GM21528 (cell line): Measurements from ENCODE around the gene PLA2G2C.
"Not testable (repeated sequence)": the region's sequence is repeated elsewhere in the genome, so short reads cannot be mapped to it uniquely, and the experiment has no call there.

Experiments used
- ATAC-seq: cut with Tn5 transposase; IDR thresholded peaks from one replicate; pipeline ENCODE4 v1.9.1; 2021; ENCODE audit warnings: mild to moderate bottlenecking, moderate library complexity; ENCODE audit not compliant: unreplicated experiment, low FRiP score

The PLA2G2C gene, protein sequence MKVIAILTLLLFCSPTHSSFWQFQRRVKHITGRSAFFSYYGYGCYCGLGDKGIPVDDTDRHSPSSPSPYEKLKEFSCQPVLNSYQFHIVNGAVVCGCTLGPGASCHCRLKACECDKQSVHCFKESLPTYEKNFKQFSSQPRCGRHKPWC

DNA sequence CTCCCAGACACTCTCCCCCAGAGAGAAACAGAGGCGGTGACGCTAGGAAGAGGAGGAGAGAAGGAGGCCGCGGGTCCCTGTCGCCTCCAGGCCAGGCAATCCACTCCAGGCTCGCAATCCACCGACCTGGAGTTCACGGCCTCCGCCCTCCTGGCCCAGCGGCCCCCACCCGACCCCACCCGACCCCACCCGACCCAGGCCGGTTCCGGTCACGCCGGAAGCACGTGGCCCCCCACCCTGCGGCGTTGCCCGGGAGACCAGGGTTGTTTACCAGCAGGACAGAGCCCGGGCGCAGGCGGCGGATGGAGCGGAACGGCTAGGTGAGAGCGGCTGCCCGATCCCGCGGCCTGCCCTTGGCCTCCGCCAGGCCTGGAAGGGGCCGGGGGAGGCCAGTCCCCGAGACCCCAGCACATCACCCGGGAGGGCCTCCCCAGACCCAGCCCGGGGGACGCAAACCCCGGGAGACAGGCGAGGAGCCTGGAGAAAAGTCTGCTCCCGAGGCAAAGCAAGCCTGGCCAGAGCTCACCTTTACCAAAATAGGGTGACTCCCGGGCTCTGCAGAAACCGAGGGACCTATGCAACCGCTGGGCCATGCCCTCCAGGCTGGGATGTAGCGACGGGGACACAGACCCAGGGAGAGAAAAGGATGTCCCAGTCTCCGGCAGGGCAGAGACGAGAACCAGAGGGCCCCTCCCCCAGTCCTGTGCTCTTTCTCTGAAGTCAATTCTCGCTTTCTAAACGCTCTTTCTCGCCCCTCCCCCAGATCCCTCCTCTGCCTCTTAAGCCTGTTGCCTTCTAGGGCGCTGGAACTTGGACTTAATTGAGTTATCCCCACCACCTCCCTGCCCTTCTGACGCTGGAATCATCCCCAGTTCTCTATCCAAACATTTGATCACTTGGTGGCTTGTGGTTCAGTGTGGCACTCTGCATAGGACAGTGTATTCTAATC lies at the start of gene PLA2G2C, which contains the start of gene UBXN10:
PLA2G2C (minus strand) TSS at position 685 of the 949 bp plus-strand sequence. CDS start 9,155 bp downstream, outside the sequence.
UBXN10 (plus strand) TSS at position 263 of the 949 bp plus-strand sequence. CDS start 4,466 bp downstream, outside the sequence.
- ATAC-seq: no peak

DNA sequence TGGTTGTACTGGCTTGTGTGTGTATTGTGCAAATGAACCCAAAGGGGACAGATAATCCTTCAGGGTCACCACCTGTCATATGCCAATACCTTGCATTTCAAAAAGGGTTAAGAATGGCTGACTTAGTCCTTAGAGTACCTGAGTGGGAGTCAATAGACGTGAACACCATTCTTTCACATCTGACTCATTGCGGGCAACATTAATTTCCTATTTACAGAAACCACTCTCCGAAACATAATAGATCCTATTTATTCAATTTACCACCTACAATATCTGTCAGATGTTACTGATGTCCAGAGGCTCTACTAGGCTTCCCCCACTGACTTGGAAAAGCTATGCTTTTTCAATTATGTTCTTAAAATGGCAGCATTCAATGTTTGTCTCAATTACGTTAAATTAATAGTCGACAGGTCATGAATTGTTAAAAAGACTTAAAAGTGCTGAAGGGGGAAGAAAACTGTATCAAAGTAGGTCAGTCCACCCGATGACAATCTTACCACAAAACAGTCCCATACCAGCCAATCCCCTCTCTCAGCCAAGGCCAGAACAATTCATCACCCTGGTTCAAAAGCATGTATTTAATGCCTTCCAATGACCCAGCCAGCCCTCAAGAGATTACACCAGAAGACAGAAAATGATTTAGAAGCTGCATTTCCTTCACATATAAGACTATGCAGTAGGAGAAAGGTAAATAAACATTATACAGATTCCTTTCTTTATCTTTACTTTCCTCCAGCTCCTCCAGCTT lies 48.6 kb upstream of the PLA2G2C start:
- ATAC-seq: no peak

DNA sequence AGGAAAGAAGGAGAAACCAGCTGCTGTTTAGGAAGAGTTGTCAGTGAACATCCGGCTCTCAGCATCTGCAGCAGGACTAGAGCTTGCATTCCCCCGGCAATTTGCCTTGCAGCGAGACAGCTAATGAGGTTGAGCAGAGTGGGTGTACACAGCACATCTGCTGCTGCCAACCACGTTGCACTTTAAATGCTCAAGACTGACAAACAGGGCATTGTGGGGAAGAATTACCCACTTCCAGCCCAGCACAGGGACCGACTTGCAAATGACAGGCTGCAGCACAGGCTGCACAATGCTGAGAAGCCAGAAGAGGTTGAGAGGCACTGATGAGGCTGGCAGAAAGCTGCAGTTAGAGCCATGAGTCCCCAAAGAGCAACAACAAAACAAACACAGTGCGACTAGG lies 47.5 kb upstream of the PLA2G2C start:
- no peak for ATAC-seq

DNA sequence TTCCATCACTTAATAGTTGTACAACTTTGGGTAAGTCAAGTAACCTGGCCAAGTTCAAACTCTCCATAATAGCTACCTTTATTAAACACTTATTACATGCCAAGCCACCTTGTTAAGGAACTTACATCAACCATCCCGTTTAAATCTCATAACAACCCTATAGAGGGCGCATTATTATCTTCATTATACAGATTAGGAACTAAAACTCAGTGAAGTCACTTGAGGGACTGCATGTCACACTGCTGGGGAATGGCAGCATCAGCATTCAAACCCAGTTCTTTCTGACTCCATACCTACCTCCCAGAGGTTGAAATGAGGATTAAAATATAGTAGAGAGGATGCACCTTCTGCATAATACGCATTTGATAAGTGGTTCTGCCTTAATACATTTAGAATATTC lies 47.1 kb upstream of the PLA2G2C start:
- no peak for ATAC-seq

DNA sequence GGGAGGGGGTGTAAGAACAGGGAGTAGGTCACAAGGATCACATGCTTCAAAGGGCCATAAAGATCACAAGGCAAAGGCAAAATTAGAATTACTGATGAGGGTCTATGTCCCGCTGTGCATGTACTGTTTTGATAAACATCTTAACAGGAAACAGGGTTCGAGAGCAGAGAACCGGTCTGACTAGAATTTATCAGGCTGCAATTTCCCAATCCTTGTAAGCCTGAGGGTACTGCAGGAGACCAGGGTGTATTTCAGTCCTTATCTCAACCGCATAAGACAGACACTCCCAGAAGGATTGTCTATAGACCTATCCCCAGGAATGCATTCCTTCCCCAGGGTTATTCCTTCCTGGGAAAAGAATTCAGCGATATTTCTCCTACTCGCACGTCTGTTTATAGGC lies 46.2 kb upstream of the PLA2G2C start:
- not testable (repeated sequence) for ATAC-seq

DNA sequence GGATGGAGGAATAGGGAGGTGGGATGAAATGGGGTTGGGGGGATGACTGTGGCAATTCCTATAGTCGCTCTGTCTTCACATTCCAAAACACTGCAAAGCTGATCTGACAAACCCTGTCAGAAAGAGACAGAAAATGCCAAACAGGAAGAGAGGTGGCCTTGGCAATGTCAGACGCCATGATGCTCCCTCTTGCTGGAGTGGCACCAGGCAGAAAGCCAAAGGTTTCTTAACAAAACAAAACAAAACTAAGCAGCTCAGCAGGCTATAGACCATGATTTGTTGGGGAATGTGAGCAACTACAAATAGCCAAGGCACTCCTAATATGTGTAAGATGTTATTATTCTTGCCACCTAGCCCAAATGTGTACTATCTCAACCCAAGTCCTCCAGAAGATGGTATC lies 42.9 kb upstream of the PLA2G2C start:
- ATAC-seq: no peak

DNA sequence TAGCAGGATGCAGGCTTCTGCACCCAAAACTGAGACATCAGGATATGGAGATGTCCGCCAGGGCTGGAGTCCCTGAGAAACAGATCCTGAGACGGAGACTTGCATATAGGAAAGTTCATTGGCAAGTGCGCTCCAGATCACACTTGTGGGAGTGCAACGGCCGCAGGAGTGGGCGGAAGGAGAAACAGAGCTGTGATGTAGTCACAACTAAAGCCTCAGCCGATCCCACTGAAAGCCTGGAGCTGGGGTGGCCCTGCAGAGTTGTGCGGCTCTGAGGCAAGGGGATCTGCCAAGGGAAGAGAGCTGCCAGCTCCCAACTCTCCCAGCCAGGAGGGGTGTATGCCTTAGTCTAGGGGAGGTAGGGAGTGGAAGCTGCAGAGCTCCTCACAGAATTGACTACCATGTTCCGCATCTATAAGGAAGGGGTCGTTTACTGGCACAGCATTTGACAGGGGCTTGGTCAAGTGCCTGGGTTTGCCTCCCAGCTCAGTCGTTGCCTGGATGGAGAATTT lies 42.1 kb upstream of the PLA2G2C start:
- no peak for ATAC-seq

DNA sequence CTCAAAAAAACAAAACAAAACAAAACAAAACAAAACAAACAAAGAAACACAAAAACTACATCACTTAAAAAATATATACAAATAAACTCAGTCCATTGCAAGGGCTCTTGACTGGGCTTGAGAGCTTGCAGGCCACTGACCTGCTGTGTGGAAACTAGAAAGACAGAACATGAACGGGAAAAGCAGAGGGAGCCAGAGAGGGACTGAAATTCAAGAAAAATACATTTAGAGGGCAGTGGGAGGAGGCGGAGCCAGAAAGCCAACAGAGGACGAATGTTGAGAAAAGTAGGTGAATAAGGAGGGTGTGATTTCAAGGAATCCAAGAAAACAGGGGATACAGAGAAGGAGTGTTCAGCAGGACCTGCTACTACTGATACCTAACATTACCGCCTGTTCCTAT lies 41.4 kb upstream of the PLA2G2C start:
- no peak for ATAC-seq

DNA sequence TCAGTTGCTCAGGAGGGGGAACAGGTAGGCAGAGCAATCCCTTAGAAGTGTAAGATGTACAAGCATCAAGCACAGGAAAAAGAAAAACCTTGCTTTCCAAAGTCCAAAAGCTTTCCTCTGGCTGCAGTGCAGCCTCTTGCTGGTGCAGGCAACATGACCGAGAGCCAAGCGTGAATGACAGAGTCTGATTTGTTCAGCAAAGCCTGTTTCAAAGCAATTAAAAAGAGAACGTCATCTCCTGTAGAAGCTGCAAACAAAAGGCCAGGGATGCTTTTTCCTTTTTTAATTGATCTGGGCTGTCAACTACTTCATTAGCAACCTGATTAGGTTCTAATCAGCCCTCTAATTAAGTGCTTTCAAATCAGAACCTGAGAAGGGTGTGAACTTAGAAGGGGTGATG lies 38.2 kb upstream of the PLA2G2C start:
- no peak for ATAC-seq

DNA sequence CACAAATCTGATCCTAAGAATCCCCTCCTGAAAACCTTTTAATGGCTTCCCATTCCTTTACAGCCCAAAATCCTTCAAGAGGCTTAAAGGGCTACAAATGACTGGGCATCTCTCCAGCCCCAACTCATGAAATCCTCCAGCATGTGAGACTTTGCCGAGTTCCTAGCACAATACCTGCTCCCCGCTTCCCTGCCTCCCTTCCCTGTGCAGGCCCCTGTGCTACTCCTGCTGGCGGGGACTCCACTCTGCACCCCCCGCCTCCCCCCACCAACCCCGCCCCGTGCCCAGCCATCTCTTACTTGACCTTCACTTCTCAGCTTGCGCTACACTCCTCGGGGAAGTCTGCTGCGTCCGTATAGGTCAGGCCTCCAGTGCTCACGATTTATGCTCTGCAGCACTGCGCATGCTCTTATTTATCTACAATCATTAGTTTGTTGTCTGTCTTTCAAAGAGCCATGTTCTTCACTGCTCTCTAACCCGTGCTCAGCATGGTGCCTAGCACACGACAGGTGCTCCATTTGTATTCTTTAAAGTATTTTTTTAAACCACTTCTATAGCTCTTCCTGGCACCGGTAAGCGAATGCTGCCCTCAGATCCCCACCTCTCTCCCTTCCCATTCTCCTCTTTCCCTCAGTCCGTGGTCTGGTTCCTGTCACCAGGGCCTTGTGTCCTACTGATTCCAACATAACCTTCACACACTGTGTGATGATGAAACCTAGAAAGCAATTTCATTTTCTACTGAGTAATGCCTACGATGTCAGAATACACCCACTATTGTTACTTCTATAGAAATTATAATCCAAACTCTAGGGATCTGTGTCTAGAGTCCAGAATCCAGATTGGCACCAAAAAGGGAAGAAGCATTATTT lies 37.5 kb upstream of the PLA2G2C start:
- ATAC-seq: no peak

DNA sequence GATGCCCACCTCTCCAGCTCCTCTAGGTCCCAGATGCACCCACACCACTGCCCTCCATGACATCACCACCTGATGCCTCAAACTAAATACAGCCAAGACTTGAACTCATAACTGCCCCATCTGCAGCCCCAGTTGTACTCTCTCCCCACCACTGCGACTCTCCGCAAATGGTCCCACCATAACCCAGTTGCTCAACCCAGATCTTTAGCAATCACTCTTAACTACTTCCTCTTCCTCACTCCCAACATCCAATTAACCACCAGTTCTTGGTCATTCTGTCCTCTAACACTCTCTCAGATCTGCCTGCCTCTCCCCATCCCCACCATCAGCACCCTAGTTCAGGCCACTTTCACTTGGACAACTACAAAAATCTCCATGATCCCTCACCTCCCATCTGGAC lies 36.8 kb upstream of the PLA2G2C start:
- ATAC-seq: no peak

DNA sequence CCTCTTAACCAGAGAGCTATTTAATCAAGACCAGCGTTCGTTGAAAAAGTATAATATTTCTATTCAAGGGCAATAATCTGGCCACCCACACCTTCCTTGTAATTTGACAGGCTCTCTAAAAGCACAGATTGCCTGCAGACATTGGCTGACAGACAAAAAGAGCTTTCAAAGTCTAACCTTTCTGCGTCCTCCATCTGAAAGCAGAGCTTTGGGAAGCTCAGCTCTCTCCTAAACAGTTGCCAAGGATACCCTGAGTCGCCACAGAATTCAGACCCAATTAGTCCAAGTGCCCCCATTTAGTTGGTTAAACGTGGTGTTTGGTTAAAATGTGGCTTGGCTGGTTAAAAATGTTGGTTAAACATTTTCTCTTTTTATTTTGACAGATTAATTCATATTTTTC lies 33.7 kb upstream of the PLA2G2C start:
- ATAC-seq: no peak

DNA sequence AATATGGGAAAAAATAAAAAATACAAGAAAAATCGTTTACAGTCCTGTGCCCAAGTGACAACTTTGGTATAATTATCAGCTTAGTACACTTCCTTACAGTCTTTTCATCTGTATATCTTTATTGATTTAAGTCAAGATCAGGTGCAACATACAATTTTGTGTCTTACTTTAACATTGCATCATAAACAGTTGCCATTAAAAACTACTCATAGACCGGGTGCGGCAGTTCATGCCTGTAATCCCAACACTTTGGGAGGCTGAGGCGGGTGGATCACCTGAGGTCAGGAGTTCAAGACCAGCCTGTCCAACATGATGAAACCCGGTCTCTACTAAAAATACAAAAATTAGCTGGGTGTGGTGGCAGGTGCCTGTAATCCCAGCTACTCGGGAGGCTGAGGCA lies 32.7 kb upstream of the PLA2G2C start:
- not testable (repeated sequence) for ATAC-seq

DNA sequence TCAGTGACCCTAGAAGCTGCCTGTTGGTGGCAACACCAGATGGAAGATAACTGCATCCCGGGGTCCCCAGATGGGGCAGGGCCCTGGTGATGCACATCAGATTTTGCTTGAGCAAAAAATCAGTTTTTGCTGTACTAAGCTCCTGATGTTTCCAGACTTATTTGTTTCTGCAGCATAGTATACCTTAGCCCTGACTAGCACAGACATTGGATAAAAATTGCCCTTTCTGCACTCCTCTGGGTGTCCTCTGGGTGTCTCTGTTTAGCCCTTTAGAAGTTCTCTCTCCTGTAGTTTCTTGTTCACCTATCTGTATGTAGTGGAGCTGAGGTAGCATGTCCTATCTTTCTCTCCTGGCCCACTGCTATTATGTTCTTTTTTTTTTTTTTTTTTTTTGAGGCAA lies 30.3 kb upstream of the PLA2G2C start:
- ATAC-seq: no peak

DNA sequence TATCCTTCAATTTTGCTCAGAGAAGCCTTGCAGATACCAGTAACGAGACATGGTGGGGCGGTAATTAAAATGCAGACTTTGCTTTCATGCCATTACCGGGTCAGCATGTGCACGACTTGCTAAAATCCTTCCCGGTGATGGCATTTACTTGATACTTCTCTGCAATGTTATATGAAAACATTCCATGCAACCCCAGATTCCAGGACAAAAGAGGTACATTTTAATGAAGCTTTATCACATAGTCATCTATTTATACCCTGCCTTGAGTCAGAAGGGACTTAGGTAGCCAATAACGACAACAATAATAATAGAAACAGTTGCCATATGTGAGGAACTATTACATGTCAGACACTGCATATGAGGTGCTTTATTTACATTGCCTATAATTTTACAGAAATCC lies 29.4 kb upstream of the PLA2G2C start:
- no peak for ATAC-seq

DNA sequence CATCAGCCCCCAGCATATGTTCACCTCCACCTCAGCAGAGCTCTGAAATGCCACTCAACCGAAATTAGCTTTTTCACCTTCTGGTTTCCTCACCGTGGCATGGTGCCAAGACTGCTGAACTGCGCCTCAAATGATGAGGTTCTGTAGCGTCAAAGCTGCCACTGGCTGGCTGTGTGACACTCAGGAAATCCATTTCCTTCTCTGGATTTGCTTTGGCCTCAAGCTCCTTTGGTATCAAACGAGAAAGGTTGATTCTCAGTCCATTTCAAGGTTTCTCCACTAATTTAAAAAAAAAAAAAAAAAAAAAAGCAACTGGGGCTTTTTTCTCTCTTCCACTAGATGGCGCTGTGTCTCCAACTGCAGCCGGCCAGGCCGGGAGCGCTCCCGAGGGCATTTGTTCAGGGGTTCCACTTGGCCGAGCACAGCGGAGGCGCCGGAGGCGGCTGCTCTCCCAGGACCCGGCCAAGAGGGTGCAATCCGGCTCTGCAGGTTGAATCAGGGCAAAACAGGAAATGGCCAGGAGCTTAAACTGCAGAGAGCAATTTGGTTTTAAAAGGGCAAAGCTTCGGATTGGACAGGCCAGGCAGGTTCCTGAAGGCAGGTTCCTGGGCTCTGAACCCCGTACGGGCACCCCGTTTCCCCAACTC lies 26.5 kb upstream of the PLA2G2C start:
- peak; percentile 58 for ATAC-seq

DNA sequence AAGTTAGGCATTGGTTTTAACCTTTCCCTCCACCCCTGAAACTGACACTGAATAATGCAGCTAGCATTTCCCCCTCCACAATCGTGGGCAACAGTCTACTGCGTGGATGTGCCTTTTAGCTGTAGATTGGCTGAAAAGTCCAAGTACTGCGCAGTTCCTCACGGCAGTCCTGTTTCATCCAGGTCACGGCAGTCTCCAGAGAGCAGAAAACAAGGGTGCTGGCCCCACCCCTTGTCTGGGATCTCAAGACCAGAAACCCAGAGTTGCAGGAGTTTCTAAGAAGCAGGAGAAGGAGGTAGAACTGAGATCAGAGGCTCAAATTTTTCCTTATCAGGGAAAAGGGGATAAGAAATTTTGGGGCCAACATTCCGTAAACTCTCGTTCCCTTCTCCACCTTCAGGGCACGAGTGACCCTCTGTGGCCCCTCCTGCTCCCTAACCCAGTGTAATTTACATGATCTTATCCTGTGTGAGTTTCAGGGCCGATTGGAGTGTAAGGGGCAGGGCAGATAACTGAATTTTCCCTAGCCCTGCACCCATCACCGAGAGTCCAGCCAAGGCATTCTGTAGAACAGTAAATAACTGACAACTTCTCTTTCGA lies 25.9 kb upstream of the PLA2G2C start:
- no peak for ATAC-seq

DNA sequence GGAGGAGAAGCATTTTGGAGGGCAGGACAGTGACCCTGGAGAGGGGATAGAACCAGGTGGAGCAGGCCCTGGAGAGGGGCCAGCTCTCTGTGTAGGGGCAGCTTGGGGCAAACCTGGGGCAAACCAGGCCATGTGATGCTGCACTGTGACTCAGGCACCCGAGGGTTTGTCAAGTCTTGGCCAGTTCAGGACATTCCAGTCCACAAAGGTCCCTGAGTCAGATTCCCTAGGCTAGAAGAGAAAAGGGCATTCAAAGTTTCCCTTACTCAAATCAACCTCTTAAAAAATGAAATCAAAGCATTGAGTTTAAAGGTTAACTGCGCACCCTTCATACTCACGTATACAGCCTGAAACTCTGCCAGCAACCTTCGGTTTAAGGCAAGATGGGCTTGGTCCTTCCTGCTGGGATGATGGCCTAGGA lies 25.2 kb upstream of the PLA2G2C start:
- no peak for ATAC-seq
